HFF-Myc (cell line): Measurements from ENCODE around the gene ZNF521.

Experiments
- DNase-seq: peaks from one replicate; pipeline ENCODE4 v3.0.0-alpha.2; 2011; ENCODE audit warnings: low read depth; ENCODE audit errors: extremely low read depth
- H3K4me3 ChIP-seq: replicated peaks from 2 replicates; pipeline ENCODE4 v1.5.1; 2011; ENCODE audit warnings: low read depth, mild to moderate bottlenecking, control low read depth, low read length
- CTCF ChIP-seq: IDR thresholded peaks from 2 replicates; pipeline ENCODE4 v1.5.1; 2012; ENCODE audit warnings: mild to moderate bottlenecking, low read depth, low read length, control low read depth; ENCODE audit errors: missing control alignments

Gene ZNF521

DNA sequence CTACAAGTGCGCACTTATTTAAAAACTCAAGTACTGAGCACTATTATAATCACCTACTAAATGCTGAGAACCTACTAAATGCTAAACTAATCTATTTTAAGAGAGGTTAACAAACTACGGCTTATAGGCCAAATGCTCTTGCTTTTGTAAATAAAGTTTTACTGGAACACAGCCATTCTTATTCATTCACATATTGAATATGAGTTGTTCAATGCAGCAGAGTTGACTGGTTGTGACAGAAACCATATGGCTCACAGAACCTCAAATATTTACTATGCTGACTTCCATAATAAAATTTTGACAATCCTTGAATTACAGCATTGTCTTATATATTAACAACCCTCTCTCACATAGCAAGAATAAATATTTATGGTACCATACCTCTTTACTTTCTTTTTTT is 103.2 kb downstream of the ZNF521 start:
- no peak for TF ChIP-seq CTCF
- H3K4me3 ChIP-seq, result no peak overlapping the region
- DNase-seq, result no peak

DNA sequence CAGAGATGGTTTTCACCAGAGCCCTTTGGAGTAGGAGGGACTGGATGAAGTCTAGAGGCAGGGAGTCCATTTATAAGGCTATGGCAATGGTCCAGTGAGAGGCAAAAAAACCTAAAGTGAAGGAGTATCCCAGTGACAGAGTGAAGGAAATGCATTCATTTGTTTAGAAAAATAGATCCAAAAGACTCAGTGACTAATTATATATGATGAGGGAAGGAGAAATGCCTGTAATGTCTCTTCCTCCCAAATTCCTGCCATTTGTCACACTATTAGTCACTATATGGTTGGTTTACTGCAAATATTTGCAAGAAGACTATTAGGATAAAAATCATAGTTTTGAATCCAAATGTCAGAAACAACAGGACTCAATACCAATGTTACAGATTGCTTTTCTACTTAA is 104.2 kb downstream of the ZNF521 start:
- no peak for TF ChIP-seq CTCF
- no peak for DNase-seq
- no peak overlapping the region for H3K4me3 ChIP-seq

GRCh38 chr18:25244924-25245698 is 106.9 kb downstream of the ZNF521 start:
- no peak for DNase-seq
- no peak overlapping the region for H3K4me3 ChIP-seq
- TF ChIP-seq CTCF, result no peak

GRCh38 chr18:25244170-25244569 is 107.8 kb downstream of the ZNF521 start:
- no peak for DNase-seq
- no peak for TF ChIP-seq CTCF
- H3K4me3 ChIP-seq, result no peak overlapping the region

- DNase-seq, result no peak
- TF ChIP-seq CTCF, result no peak
- no peak overlapping the region for H3K4me3 ChIP-seq
Measured at GRCh38 chr18:25243754-25244153, 108.2 kb downstream of the ZNF521 start.

- H3K4me3 ChIP-seq, result no peak overlapping the region
- TF ChIP-seq CTCF, result no peak
- no peak for DNase-seq
Measured at GRCh38 chr18:25243257-25243656, 108.7 kb downstream of the ZNF521 start.

DNA sequence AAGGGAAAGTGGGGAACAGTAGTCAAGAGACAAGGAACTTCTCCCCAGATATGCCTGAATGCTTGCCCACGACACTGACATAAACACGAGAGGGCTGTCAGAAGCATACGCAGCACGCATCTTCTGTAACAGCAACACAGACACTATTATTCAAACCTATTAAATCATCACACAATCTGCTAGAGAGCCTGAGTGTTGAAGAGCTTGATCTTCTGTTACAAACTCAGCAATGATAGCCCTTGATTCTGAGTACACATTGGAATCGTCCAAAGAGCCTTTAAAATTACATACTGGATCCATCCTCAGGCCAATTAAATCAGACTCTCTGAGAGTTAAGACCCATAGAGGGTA is 111.6 kb downstream of the ZNF521 start:
- no peak for TF ChIP-seq CTCF
- no peak overlapping the region for H3K4me3 ChIP-seq
- no peak for DNase-seq
